NCI-H2196 (cell line): Measurements from ENCODE around the gene NBPF6.
A peak's percentile ranks its signal among the peaks of the same experiment; 100 is the strongest.
"Not testable (repeated sequence)": the region's sequence is repeated elsewhere in the genome, so short reads cannot be mapped to it uniquely, and the experiment has no call there.

Experiments used
- DNase-seq: peaks from one replicate; lab custom pipeline; 2025; ENCODE audit not compliant: unreplicated experiment; lab: John Stamatoyannopoulos, UW

The NBPF6 gene

GRCh38 chr1:108495008-108495407, 44.9 kb downstream of the NBPF6 start:
- not testable (repeated sequence) for DNase-seq

GRCh38 chr1:108496856-108497255, 46.7 kb downstream of the NBPF6 start:
- DNase-seq: not testable (repeated sequence)

GRCh38 chr1:108502138-108502537, 52.0 kb downstream of the NBPF6 start:
- no peak for DNase-seq

- no peak for DNase-seq
These were observed 52.5 kb downstream of the NBPF6 start for GRCh38 chr1:108502624-108503023.

GRCh38 chr1:108503062-108503733, 53.1 kb downstream of the NBPF6 start:
- DNase-seq: no peak

GRCh38 chr1:108504447-108504846, 54.3 kb downstream of the NBPF6 start:
- DNase-seq: no peak

GRCh38 chr1:108505763-108506070, 55.6 kb downstream of the NBPF6 start:
- no peak for DNase-seq

- DNase-seq: no peak
These were observed 61.6 kb downstream of the NBPF6 start for GRCh38 chr1:108511764-108512163.

GRCh38 chr1:108512239-108513043, 62.3 kb downstream of the NBPF6 start:
- DNase-seq: peak; percentile 33

- no peak for DNase-seq
These were observed 62.9 kb downstream of the NBPF6 start for GRCh38 chr1:108513044-108513415.

GRCh38 chr1:108513914-108514313, 63.8 kb downstream of the NBPF6 start:
- not testable (repeated sequence) for DNase-seq

GRCh38 chr1:108517301-108517897, 67.3 kb downstream of the NBPF6 start:
- not testable (repeated sequence) for DNase-seq
